CD4-positive, alpha-beta T cell (primary cell): Measurements from ENCODE around the gene PLAC1. TPM values are rescaled to one million over a fixed set of nuclear protein-coding genes. Genes with fewer than 3 reads are reported as not detected.

Experiments used
- ATAC-seq: fragments of 200-7000 bp; cut with Tn5 transposase; one replicate; pipeline ENCODE4 v1.10.0; 2022; ENCODE audit warnings: mild to moderate bottlenecking; ENCODE audit not compliant: poor library complexity
- CTCF ChIA-PET: fragments of 350-600 bp; sonication (Branson Sonifier 250); formaldehyde crosslinking; loops from one replicate; lab custom pipeline; 2021; ENCODE audit warnings: antibody characterized with exemption, inconsistent platforms; lab: Charles Lee
- POLR2A ChIA-PET: fragments of 350-600 bp; sonication (Branson Sonifier 250); formaldehyde crosslinking; loops from one replicate; lab custom pipeline; 2021; ENCODE audit warnings: antibody characterized with exemption, inconsistent platforms; lab: Charles Lee
- DNase-seq, 14 experiments: peaks; one replicate each; pipeline ENCODE4 v3.0.0-alpha.2; 2013 to 2020; ENCODE audit warnings: mixed read lengths in 2 of 14
- H3K27ac ChIP-seq, 2 donors: one replicate each; pipeline versions ENCODE4 v1.5.1 to v1.7.0; 2013; ENCODE audit warnings: low read length in 2 of 2, low read depth in 1 of 2, mild to moderate bottlenecking in 1 of 2
- H3K27me3 ChIP-seq, 2 experiments: 1 replicate in 1 of 2; 2 replicates in 1 of 2; pipeline versions ENCODE4 v1.6.1 to v1.7.0; 2013; ENCODE audit warnings: low read length in 2 of 2, control low read depth in 1 of 2, mild to moderate bottlenecking in 1 of 2, moderate library complexity in 1 of 2; ENCODE audit not compliant: insufficient read depth in 2 of 2, control insufficient read depth in 1 of 2
- H3K36me3 ChIP-seq: one replicate; pipeline ENCODE4 v1.6.1; 2013; ENCODE audit warnings: low read length, control low read depth; ENCODE audit not compliant: insufficient read depth
- H3K4me1 ChIP-seq: one replicate; pipeline ENCODE4 v1.6.1; 2013; ENCODE audit warnings: low read length, control low read depth; ENCODE audit not compliant: insufficient read depth
- H3K4me3 ChIP-seq: one replicate; pipeline ENCODE4 v1.5.1; 2013; ENCODE audit warnings: mild to moderate bottlenecking, low read length, moderate library complexity
- H3K9me3 ChIP-seq, 2 experiments: 1 replicate in 1 of 2; 2 replicates in 1 of 2; pipeline versions ENCODE4 v1.6.1 to v1.7.0; 2013; ENCODE audit warnings: low read length in 2 of 2, mild to moderate bottlenecking in 2 of 2, control low read depth in 1 of 2, moderate library complexity in 1 of 2; ENCODE audit not compliant: control insufficient read depth in 1 of 2, insufficient read depth in 1 of 2
- H3K27ac Mint-ChIP-seq: one replicate; pipeline ENCODE4 v1.8.0; 2020; ENCODE audit warnings: mixed read lengths
- H3K27me3 Mint-ChIP-seq: one replicate; pipeline ENCODE4 v1.8.0; 2021; ENCODE audit warnings: mixed read lengths
- H3K36me3 Mint-ChIP-seq: one replicate; pipeline ENCODE4 v1.8.0; 2021; ENCODE audit warnings: low read depth, mixed read lengths
- H3K4me1 Mint-ChIP-seq: one replicate; pipeline ENCODE4 v1.8.0; 2021; ENCODE audit warnings: low read depth, mixed read lengths
- H3K4me3 Mint-ChIP-seq: one replicate; pipeline ENCODE4 v1.8.0; 2020; ENCODE audit warnings: mild to moderate bottlenecking, mixed read lengths
- H3K9me3 Mint-ChIP-seq: one replicate; pipeline ENCODE4 v1.8.0; 2020; ENCODE audit warnings: mixed read lengths
- CTCF ChIP-seq: fragments of 200-600 bp; IDR thresholded peaks from one replicate; pipeline ENCODE4 v1.8.0; 2022; ENCODE audit warnings: antibody characterized with exemption, mild to moderate bottlenecking
- intact Hi-C, 2 experiments: fragments of 100-400 bp; cut with DNase I in 1 of 2; cut with micrococcal nuclease in 1 of 2; formaldehyde crosslinking; loops; one replicate each; pipeline versions ENCODE4 v1.15.1 to v1.9.0; 2023 to 2025; cut with DNase I, micrococcal nuclease
- total RNA-seq, 174 experiments: library from RNA in 2 of 174; stranded (reverse) in 2 of 174; gene quantifications; one replicate each; pipeline ENCODE4 v1.2.3 and lab custom pipeline; 2021 to 2026

PLAC1 gene
- total RNA-seq, 2 experiments from 2014 or later = not detected

DNA sequence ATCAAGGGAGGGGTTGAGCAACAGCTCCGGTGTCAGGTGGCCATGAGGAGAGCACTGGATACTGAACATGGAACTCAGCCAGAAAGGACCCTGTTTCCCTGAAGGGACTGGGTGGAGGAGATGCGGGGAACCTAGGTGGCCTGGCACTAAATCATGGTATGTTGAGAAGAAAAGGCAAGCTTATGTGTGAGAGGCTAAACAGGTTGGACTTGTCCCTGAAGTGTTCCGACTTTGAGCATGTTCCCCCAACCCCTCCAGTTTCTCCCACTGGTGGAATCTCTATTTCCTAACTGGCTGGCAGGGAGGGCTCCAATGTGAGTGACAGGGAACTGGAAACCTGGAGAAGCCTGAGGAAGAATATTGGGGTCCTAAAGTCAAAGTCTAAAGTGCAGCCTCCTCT is 69.5 kb downstream of the PLAC1 start:
- no peaks in the 10 kb centered on the region for H3K4me1 ChIP-seq
- ChIA-PET POLR2A (no interaction called here), CTCF (no interaction called here)
- no peaks in the 10 kb centered on the region for H3K27me3 ChIP-seq
- H3K36me3 ChIP-seq = no peaks in the 10 kb centered on the region
- Mint-ChIP-seq H3K9me3 (no peaks in the 10 kb centered on the region), H3K27me3 (peaks cover 9% of the 10 kb centered on the region), H3K27ac (no peak overlapping the region), H3K4me3 (no peak overlapping the region), H3K4me1 (no peaks in the 10 kb centered on the region), H3K36me3 (no peaks in the 10 kb centered on the region)
- H3K9me3 ChIP-seq = no peaks in the 10 kb centered on the region
- intact Hi-C loops = no loop called here
- H3K4me3 ChIP-seq = no peak overlapping the region
- DNase-seq (no peak), ATAC-seq (no peak)
- H3K27ac ChIP-seq = no peak overlapping the region
- no peak for TF ChIP-seq CTCF

DNA sequence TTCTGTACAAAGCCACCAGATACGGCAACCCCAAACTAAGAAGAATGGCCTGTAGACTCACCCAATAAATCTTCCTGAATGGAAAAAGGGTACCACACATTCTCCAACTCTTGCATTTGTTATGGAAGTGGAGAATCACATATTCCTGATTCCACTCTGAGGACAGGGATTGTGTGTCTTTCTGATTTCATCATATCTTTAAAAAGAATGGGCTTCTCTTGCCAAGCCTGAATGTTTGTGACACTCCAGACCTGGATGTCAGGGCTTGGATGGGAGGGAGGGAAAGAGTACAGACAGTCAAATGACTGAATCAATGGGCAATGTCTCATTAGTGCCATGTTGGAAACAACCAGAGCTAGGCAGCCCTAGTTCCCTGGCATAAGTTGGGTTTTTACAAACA is 77.4 kb downstream of the PLAC1 start:
- ChIA-PET POLR2A (no interaction called here), CTCF (no interaction called here)
- Histone ChIP-seq H3K27ac (no peak overlapping the region), H3K4me3 (no peak overlapping the region), H3K4me1 (no peaks in the 10 kb centered on the region), H3K27me3 (no peaks in the 10 kb centered on the region), H3K9me3 (no peaks in the 10 kb centered on the region), H3K36me3 (no peaks in the 10 kb centered on the region)
- Mint-ChIP-seq H3K27ac (no peak overlapping the region), H3K4me3 (no peak overlapping the region), H3K4me1 (no peaks in the 10 kb centered on the region), H3K9me3 (no peaks in the 10 kb centered on the region), H3K36me3 (no peaks in the 10 kb centered on the region), H3K27me3 (no peaks in the 10 kb centered on the region)
- no peak for DNase-seq
- ATAC-seq = no peak
- TF ChIP-seq CTCF = no peak
- intact Hi-C loops = no loop called here

GRCh38 chrX:134573683-134574035 is 84.6 kb downstream of the PLAC1 start:
- Mint-ChIP-seq H3K9me3 (no peaks in the 10 kb centered on the region), H3K27me3 (peaks cover 5% of the 10 kb centered on the region), H3K4me3 (no peak overlapping the region), H3K36me3 (no peaks in the 10 kb centered on the region), H3K4me1 (no peaks in the 10 kb centered on the region), H3K27ac (no peak overlapping the region)
- Histone ChIP-seq H3K27ac (no peak overlapping the region), H3K27me3 (no peaks in the 10 kb centered on the region), H3K9me3 (no peaks in the 10 kb centered on the region), H3K4me3 (no peak overlapping the region), H3K4me1 (no peaks in the 10 kb centered on the region), H3K36me3 (no peaks in the 10 kb centered on the region)
- ATAC-seq (no peak), DNase-seq (no peak)
- ChIA-PET CTCF (no interaction called here), POLR2A (no interaction called here)
- intact Hi-C loops = no loop called here
- no peak for TF ChIP-seq CTCF
